Suprapubic skin (tissue), 4 donors: ENCODE results near the gene CDK5RAP2.

ENCODE experiments used
- POLR2A ChIP-seq, 2 donors: fragments of 450-650 bp; IDR thresholded peaks; one replicate each; pipeline ENCODE4 v1.6.1; 2017; ENCODE audit warnings: antibody characterized with exemption in 2 of 2, mild to moderate bottlenecking in 2 of 2, moderate library complexity in 2 of 2
- POLR2AphosphoS5 ChIP-seq, 3 donors: sonication (generic); formaldehyde crosslinking; IDR thresholded peaks; one replicate each; pipeline ENCODE4 v1.6.1; 2017; ENCODE audit warnings: antibody characterized with exemption in 3 of 3
- TF ChIP-seq, protein P1 (sequence below), 2 donors: fragments of 200-600 bp in 1 of 2; fragments of 450-650 bp in 1 of 2; sonication (generic) in 1 of 2; IDR thresholded peaks; one replicate each; pipeline ENCODE4 v1.5.1; 2016 to 2019; ENCODE audit warnings: antibody characterized with exemption in 2 of 2, mild to moderate bottlenecking in 1 of 2, moderate library complexity in 1 of 2

DNA sequence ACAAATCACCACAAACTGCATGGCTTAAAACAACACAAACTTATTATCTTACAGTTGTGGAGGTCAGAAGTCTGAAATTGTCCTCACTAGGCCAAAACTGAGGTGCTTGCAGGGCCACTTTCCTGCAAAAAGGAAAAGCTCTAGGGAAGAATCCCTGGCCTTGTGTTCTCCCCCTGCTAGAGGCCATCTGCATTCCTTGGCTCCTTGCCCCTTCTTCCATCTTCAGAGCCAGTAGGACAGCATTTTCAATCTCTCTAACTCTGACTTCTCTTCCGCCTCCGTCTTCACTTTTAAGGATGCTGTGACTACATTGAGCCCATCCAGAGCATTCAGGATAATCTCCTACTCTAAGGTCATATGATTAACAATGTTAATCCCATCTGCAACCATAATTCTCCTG, 236.6 kb downstream of the CDK5RAP2 start:
- TF ChIP-seq, protein P1, sequence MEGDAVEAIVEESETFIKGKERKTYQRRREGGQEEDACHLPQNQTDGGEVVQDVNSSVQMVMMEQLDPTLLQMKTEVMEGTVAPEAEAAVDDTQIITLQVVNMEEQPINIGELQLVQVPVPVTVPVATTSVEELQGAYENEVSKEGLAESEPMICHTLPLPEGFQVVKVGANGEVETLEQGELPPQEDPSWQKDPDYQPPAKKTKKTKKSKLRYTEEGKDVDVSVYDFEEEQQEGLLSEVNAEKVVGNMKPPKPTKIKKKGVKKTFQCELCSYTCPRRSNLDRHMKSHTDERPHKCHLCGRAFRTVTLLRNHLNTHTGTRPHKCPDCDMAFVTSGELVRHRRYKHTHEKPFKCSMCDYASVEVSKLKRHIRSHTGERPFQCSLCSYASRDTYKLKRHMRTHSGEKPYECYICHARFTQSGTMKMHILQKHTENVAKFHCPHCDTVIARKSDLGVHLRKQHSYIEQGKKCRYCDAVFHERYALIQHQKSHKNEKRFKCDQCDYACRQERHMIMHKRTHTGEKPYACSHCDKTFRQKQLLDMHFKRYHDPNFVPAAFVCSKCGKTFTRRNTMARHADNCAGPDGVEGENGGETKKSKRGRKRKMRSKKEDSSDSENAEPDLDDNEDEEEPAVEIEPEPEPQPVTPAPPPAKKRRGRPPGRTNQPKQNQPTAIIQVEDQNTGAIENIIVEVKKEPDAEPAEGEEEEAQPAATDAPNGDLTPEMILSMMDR (IDR thresholded peaks at IDR 0.05), result no peak
- TF ChIP-seq POLR2AphosphoS5 (IDR thresholded peaks at IDR 0.05), result no peak
- no peak for TF ChIP-seq POLR2A (IDR thresholded peaks at IDR 0.05)
